ENCODE measurements around the gene LEMD3. TPM values are rescaled to one million over a fixed set of nuclear protein-coding genes. Genes with fewer than 3 reads are reported as not detected.
"Not testable (repeated sequence)": the region's sequence is repeated elsewhere in the genome, so short reads cannot be mapped to it uniquely, and the experiment has no call there.

Gene LEMD3
- total RNA-seq, 2 donors from 2014 or later = 55.6 to 102 TPM

- Histone ChIP-seq H3K9me3 (no peaks in the 10 kb centered on the region), H3K4me3 (no peak overlapping the region), H3K27me3 (replicated peaks; ENCODE audit: insufficient read depth) (no peaks in the 10 kb centered on the region), H3K36me3 (no peaks in the 10 kb centered on the region), H3K4me1 (replicated peaks) (no peaks in the 10 kb centered on the region), H3K27ac (no peak overlapping the region)
- no peak for DNase-seq (ENCODE audit: low spot score)
- WGBS = 88% methylated on average over 1 of the region's 1 CpG
- TF ChIP-seq POLR2A (IDR thresholded peaks at IDR 0.05) = no peak
- TF ChIP-seq, protein P1, sequence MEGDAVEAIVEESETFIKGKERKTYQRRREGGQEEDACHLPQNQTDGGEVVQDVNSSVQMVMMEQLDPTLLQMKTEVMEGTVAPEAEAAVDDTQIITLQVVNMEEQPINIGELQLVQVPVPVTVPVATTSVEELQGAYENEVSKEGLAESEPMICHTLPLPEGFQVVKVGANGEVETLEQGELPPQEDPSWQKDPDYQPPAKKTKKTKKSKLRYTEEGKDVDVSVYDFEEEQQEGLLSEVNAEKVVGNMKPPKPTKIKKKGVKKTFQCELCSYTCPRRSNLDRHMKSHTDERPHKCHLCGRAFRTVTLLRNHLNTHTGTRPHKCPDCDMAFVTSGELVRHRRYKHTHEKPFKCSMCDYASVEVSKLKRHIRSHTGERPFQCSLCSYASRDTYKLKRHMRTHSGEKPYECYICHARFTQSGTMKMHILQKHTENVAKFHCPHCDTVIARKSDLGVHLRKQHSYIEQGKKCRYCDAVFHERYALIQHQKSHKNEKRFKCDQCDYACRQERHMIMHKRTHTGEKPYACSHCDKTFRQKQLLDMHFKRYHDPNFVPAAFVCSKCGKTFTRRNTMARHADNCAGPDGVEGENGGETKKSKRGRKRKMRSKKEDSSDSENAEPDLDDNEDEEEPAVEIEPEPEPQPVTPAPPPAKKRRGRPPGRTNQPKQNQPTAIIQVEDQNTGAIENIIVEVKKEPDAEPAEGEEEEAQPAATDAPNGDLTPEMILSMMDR (IDR thresholded peaks at IDR 0.05) = no peak
- no peak for TF ChIP-seq POLR2AphosphoS5 (IDR thresholded peaks at IDR 0.05)
- intact Hi-C loops (cut with DNase I) = no loop called here
Observed at GRCh38 chr12:65282840-65283239, 113.5 kb downstream of the LEMD3 start.

GRCh38 chr12:65285532-65285931 lies 116.1 kb downstream of the LEMD3 start:
- WGBS = 95% methylated on average over 7 of the region's 7 CpGs
- H3K27me3 ChIP-seq (replicated peaks; ENCODE audit: insufficient read depth); H3K4me1 ChIP-seq (replicated peaks); DNase-seq (ENCODE audit: low spot score); H3K4me3 ChIP-seq; intact Hi-C loops (cut with DNase I); H3K27ac ChIP-seq; H3K9me3 ChIP-seq; H3K36me3 ChIP-seq: not testable (repeated sequence)

DNA sequence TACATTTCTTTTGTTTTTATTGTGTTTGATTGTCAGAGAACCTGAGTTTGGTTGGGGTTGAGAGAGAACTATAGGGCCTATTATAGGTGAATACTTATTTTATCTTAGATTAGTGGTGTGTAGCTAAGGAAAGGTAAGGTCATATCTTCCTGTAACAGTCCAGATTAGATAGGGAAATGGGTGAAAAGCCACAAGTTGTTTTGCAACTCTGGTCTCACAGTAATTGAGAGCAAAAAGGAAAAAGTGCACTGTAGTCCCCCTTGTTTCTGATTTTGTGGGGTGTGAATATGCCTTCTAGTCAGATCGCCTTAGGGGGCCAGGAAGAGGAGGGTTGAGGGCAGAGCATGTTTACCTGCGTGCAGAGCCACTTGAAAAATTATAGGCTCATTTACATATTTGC lies 118.0 kb downstream of the LEMD3 start:
- H3K36me3 ChIP-seq = no peaks in the 10 kb centered on the region
- no peak overlapping the region for H3K27ac ChIP-seq
- no peaks in the 10 kb centered on the region for H3K4me1 ChIP-seq (replicated peaks)
- TF ChIP-seq POLR2AphosphoS5 (IDR thresholded peaks at IDR 0.05) = no peak
- TF ChIP-seq, protein P1 (IDR thresholded peaks at IDR 0.05) = no peak
- no peak for TF ChIP-seq POLR2A (IDR thresholded peaks at IDR 0.05)
- no peaks in the 10 kb centered on the region for H3K27me3 ChIP-seq (replicated peaks; ENCODE audit: insufficient read depth)
- intact Hi-C loops (cut with DNase I) = no loop called here
- 89% methylated on average over 2 of the region's 2 CpGs for WGBS
- H3K4me3 ChIP-seq = no peak overlapping the region
- no peak for DNase-seq (ENCODE audit: low spot score)
- H3K9me3 ChIP-seq = no peaks in the 10 kb centered on the region

DNA sequence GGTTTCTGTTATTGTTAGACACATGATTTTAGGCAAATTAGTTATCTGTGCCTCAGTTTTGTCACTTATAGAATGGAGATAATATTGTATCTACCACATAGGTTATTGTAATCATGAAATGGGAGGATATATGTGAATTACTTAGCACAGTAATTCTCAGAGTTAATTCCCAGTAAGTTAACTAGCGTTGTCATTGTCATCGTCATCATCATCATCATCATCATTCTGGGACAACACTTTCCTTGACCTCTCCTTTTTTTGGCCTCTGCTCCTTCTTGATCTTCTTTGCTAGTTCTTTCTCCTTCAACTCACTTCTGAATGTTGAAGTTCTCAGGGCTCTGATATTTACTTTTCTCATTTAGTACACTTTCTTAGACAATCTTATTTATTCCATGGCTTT lies 122.9 kb downstream of the LEMD3 start:
- H3K36me3 ChIP-seq = no peaks in the 10 kb centered on the region
- no peak for DNase-seq (ENCODE audit: low spot score)
- intact Hi-C loops (cut with DNase I) = no loop called here
- no peaks in the 10 kb centered on the region for H3K4me1 ChIP-seq (replicated peaks)
- TF ChIP-seq, protein P1 (IDR thresholded peaks at IDR 0.05) = no peak
- TF ChIP-seq POLR2A (IDR thresholded peaks at IDR 0.05) (no peak), POLR2AphosphoS5 (IDR thresholded peaks at IDR 0.05) (no peak)
- H3K27ac ChIP-seq = no peak overlapping the region
- H3K9me3 ChIP-seq = no peaks in the 10 kb centered on the region
- 95% methylated on average over 2 of the region's 2 CpGs for WGBS
- no peaks in the 10 kb centered on the region for H3K27me3 ChIP-seq (replicated peaks; ENCODE audit: insufficient read depth)
- H3K4me3 ChIP-seq = no peak overlapping the region

DNA sequence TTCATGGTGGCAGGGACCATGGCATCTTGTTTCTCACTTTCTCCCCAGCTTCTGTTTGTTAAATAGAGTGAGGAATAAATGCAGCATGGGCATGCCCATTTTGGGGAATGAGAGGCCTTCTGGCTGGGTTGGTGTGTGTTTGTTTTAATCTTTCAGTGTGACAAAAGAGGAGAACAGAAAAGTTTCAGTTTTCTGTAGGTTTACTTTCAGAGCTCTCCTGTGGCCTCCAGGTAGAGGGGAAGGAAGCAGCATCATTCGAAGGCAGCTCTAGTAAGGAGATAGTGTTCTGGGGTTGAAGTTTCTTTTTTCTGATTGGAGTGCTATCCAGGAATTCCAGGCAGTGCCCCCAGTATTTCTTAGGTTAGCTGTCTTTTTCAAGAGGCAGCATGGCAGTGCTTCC lies 124.4 kb downstream of the LEMD3 start:
- TF ChIP-seq POLR2AphosphoS5 (IDR thresholded peaks at IDR 0.05) (no peak), POLR2A (IDR thresholded peaks at IDR 0.05) (no peak)
- TF ChIP-seq, protein P1 (IDR thresholded peaks at IDR 0.05) = no peak
- Histone ChIP-seq H3K36me3 (no peaks in the 10 kb centered on the region), H3K4me3 (no peak overlapping the region), H3K27me3 (replicated peaks; ENCODE audit: insufficient read depth) (no peaks in the 10 kb centered on the region), H3K4me1 (replicated peaks) (no peaks in the 10 kb centered on the region), H3K9me3 (no peaks in the 10 kb centered on the region), H3K27ac (no peak overlapping the region)
- no peak for DNase-seq (ENCODE audit: low spot score)
- WGBS = 86% methylated on average over 1 of the region's 1 CpG
- intact Hi-C loops (cut with DNase I) = no loop called here

Measured in prostate gland (tissue), 2 donors.